Hepatic stellate cell (primary cell): Measurements from ENCODE around the gene SPOPL.
"Not testable (repeated sequence)": the region's sequence is repeated elsewhere in the genome, so short reads cannot be mapped to it uniquely, and the experiment has no call there.

Experiments
- DNase-seq: peaks from one replicate; pipeline ENCODE4 v3.0.0; 2011; ENCODE audit warnings: low spot score

SPOPL gene

DNA sequence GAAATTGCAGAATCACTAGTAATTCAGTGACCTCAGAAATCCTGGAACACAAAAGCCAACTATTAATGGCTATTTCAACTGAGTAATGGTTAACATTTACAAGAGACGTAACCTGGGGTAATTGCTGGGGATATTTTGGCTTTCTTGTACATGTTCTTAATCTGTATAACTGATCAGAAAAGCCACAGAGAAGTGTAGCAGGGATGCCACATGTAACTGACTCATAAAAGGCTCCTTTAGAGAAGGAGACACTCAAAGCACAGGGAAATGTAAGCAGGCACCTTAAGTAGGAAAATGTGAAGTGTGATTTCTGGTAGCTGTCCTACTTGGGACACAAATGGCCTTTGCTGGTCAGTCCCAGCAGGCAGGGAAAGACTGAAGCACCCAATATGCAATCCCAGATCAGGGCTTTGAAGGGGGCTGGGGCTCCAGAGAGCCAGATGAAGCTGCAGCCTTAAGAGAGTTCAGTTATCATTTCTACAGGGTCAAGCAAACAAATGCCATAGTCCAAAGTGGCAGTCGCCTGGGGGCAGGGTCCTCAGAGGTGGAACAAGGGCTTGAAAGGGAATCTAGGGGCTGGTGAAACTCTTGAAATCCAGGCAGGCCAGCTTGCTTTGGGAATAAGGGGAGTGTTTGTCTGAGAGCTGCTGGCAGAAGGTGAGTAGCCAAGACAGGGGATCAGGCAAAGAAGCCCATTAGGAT lies 7.2 kb upstream of the SPOPL start:
- no peak for DNase-seq

DNA sequence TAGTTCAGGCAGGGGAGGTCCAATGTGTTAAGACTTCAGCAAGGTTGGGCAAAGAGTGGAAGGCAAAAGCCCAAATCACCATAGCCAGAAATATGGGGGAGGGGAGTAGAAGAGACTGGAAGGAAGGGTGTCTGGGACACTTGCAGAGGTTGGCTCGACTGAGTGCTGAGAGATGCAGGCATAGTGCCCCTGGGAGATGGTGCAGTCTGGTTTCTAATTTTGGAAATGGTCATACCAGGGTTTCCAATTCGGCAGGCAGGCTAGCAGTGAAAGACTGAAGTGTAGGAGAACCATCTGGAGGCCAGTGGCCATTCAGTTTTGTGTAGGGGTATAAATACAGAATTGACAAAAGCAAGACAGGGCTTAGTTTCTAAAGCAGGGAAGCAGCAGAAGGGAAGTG lies 6.2 kb upstream of the SPOPL start:
- DNase-seq, result no peak

DNA sequence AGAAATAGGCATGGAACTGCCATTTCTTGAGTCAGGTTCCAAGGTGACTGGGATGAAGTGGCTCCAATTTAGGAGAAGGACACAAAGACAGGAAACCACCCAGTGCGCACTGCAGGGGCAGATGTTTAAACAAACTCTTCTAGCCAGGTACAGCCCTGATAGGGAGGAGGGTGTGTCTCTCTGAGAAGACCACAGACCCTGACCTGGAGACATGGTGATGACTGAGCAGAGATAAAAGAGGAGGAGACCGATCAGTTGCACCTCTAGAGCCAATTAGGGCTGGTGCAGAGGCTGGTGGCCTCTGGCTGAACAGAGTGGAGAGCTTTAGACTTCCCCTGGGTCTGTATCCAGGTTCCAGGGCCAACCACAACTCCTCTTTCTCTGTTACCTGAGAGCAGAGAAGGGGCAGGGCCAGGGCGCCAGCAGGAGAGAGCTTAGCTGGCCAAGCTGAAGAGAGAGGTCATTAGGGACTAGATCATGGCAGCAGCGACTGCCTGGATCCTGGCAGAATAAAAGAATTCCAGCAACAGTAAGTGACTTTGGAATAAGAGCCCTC lies 5.4 kb upstream of the SPOPL start:
- DNase-seq, result no peak

DNA sequence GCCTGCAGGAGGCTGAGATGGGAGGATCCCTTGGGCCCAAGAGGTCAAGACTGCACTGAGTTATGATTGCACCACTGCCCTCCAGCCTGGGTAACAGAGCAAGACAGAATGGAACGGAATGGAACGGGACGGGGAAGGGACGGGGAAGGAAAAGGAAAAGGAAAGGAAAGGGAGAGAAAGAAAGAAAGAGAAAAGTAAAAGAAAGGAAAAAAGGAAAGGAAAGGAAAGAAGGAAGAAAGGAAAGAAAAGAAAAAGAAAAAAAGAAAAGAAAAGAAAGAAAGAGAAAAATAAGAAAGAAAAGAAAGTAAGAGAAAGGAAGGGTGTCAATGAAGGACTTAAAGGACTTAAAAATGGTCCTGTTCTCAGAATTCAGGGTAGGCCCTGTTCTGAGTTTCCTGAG lies 4.3 kb upstream of the SPOPL start:
- no peak for DNase-seq

DNA sequence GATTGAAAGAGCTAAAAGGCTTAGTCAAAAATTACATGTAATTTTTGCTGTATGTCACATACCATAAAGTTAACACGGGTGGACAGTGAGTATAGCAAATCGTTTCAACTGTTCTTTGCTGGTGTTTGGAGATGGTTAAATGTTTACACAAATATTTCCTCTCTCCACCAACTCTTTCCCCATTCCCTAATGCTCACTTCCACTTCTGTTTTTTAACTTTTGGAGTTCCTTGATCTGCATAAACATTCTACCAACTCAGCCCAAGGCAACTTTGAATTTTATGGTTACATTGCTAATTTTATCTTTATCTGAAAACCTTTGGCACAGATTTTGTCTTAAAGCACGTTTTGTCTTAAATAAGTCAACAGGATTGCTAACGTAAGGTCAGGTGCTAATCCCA lies 1.9 kb upstream of the SPOPL start:
- no peak for DNase-seq

DNA sequence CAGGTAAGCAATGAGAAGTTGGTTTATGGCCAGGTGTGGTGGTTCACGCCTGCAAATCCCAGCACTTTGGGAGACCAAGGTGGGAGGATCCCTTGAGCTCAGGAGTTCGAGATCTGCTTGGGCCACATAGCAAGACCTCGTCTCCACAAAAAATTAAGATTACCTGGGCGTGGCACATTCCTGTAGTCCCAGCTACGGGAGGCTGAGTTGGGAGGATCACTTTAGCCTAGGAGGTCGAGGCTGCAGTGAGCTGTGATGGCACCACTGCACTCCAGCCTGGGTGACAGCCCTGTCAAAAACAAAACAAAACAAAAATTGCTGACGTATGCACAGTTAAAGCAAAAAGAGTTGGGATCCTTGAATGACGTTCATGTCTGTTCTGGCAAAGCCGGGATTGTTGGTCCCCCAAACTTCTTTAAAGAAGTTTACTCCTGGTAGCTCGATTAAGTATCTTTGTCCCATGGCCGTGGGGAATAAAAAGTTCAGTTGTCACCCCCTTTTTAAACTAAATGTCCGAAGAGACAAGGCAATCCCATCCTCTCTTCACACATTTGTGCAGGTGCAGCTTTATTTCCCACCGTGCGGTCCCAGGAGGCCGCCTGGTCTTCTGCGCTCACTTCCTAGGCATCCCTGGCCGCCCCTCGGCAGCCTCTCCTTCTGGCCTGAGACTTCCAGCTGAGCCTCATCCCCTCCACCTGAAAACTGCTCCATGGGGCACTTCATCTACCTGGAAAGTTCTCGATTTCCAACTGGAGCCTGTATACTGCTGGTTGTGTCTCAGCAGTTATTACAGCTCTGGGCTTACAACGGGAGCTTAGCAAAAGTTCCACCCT lies 762 bp upstream of the SPOPL start:
- DNase-seq, result peak; percentile 32

DNA sequence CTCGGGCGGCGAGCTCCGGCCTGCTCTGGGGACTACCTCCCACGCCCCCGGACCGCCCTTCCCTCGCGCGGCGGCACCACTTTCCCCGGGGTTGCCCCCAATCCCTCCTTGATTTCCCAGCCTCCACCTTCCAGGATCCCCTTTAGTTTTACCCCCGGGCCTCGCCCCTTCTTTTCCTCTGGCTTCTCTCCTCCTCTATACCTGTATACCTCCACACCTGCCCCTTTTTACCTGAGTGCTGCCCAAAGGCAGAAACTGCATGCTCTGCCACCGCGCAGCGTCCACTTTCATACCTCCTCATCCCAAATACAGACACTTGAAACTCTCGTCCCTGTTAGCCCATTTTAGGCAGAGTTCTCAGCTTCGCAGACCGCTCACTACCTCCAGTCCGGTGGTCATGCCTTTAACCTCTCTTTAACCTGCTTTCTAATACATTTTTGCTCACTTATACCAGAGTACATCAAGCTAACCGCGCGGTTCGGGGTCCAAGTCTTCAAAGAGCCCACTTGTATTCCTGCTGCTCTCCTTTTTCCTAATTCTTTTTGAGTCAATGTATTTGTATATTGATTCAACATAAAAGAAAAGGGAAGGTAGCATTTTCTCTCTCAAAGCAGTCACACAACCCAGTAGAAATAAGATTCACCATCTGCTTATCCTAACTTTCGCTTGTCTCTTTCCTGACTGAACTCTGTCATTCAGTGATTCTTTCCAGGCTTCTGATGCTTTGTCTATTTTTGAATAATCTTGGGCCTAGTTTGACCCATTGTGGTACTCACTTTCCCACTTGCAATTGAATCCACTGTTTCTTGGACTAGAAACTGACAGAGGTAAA lies 901 bp downstream of the SPOPL start:
- DNase-seq, result no peak

DNA sequence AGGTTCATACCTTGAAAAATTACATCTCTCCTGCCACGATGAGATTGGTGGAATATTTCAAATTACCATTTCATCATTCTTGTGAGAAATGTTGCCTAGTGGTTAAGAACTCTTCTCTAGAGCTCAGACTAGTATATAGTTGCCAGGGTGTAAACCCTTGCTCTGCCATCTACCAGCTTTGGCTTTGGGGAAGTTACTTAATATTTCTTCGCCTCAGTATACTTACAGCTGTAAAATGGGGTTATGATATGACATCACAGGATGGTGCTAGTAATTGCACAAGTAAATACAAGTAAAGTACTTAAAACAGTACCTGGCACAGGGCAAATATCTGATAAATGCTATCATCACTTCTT lies 1.5 kb downstream of the SPOPL start:
- DNase-seq, result no peak

DNA sequence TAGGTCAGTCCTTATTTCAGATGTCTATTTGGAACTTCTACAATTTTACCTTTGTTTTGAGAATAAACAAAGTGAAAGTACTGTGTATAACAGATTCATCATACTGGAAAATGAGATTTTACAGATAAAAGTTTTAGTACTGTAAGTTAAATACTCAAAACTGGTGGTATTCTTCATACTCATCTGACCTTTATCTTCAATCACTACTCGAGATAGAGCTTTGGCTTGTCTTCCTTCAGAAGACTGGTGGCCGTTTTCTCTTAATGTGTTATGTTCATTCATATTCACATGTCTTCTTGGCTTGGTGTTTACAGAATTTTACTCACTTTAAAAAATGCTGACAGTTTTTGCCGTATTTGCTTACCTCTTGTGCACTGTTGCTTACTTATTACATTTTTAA lies 2.1 kb downstream of the SPOPL start:
- DNase-seq, result no peak

DNA sequence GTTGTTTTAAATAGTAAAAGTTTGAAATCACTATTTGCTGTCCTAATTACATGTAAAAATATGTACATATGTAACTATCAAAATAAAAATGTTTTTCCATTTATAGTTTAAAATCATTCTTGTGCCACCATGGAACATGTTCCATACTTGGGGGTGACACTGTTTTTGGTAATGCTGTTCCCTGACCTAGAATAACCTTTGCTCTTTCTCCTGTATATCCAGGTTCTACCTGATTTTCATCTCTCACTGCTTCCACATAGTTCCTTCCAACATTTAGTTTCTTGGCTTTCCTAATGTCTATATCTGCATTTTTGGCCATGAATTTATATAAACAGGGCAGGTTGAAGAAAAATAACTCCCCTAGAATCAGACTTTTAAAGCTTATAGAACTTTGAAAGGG lies 2.5 kb downstream of the SPOPL start:
- no peak for DNase-seq

DNA sequence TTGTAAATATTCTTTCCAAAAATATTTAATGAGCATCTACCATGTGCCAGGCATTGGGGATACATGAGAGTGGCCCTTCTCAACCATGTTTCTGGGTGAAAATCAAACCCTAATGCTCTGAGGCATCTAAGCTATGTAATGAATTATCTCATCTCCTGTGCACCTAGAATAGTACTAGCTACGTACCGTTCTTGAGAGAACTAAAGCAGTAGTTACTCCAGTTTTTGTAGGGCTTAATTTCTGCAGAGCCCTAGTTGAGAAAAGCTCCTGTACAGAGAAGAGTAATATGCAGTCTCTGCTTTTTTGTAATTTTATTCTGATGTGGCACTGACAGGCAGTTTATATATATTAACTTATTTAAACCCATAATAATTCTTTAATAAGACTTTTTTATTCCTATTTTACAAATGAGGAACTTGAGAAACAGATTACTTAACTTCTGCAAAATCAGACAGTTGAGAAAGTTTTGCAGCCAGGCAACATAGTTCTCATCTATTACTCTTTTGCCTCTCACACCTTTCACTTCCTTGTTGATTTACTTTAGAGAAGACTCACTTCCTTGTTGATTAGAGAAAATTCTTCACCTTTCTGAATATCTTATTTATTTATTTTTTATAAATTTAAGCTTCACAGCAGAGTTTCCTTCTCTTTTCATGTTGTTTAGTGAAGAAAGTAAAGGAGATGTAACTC lies 3.1 kb downstream of the SPOPL start:
- DNase-seq, result no peak

DNA sequence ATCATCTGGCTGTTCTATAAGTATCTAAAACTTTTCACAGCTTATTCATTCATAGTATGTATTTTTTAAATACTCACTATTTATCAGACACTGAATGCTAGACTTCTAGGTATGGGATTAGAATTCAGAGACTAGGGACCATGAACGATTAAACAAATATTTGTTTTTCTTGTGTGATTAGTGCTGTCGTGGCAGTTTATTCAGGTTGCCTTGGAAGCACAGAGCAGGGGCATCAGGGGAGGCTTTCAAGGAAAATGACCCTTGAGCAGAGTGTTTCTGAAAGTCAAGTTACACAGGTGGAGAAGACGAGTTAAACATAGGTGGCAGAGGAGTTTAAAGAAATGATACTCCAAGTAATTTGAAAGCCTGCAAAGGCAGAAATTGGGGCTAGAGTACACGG lies 5.7 kb downstream of the SPOPL start:
- no peak for DNase-seq

DNA sequence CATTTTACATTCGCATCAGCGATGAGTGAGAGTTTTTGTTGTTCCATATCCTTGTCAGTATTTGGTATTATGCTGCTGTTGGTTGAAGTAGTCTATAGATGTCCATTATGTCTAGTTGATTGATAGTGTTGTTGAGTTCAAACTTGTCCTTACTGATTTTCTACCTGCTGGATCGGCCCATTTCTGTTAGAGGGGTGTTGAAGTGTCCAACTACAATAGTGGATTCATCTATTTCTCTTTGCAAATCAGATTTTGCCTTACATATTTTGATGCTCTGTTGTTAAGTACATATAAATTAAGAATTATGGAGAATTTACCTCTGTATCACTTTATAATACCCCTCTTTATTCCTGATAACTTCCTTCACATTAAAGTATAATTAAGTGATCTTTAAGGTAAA lies 8.7 kb downstream of the SPOPL start:
- no peak for DNase-seq

DNA sequence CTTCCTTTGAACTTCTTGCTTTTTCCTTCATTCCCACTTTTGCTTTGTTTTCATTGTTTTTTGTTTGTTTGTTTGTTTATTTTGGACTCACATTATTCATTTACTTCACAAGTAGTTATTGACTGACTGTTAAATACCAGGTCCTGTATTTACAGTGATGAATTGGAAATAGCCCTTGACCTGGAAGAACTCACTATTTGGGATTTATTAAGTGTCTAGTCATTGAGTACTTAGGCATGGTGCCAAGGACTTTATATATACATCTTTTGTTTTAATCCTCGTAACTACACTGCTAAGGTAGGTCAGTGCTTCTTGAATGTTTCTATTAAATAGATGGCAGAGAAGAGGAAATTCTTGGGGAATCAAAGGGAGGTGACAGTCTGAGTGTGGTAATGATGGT lies 11.1 kb downstream of the SPOPL start:
- DNase-seq, result no peak

DNA sequence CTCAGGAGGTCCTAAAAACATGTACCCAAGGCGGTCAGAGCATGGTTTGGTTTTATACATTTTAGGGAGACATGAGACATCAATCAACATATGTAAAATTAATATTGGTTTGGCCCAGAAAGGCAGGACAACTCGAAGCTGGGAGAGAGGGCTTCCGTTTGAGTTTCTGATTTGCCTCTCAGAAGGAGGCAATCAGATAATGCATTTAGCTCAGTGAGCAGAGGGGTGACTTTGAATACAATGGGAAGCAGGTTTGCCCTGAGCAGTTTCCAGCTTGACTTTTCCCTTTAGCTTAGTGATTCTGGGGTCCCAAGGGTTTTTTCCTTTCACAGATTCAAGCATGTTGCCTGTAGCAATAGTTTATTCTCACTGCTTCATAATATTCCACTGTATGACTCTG lies 12.6 kb downstream of the SPOPL start:
- DNase-seq, result no peak

DNA sequence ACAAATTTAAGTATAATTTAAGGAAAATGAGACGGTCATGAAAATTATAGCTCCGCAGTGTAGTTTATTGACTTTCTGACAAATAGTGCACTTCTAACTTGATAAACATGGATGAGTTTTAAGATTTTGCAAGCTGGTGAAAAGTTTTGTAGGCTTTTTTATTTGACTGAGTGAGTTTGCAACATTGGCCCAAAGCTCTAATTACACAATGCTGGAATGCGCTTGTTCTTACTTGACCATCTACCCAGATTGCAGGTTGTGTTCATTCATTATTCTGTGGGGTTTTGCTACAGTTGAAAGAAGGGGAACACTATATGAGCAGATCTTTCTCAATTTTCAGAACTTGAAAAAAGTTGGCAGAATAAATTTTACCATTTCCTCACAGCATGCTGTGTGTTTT lies 13.5 kb downstream of the SPOPL start:
- DNase-seq, result no peak

DNA sequence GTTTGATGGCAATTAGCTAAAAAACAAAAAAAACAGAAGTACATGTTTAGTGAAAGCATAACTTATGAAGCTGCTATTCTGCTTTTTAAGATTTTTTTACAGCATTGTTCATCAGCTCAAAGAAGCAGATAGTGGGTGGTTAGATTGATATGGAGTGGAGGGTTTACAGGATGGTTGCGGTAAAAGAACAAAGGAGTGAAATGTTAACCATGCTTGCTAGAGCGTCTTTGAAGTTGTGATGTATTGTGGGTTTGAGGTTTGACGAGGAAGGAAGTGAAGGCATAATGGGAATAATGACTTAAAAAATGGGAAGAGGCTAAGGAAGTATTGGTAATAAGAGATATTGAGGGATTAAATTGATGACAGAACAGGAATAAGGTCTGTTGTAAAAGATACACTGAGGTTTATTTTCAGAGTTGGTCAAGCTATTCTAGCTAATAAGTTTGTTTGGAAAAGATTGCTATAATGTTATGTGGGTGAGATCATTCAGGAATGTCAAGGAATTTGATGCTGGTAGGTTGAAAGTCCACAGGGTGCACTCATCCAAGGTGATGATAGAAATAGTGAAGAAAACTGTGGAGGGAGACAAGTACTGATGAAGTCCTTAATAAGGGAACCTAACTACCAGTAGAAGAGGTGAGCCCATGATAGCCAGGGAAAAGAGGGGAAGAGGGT lies 14.6 kb downstream of the SPOPL start:
- peak; percentile 16 for DNase-seq

DNA sequence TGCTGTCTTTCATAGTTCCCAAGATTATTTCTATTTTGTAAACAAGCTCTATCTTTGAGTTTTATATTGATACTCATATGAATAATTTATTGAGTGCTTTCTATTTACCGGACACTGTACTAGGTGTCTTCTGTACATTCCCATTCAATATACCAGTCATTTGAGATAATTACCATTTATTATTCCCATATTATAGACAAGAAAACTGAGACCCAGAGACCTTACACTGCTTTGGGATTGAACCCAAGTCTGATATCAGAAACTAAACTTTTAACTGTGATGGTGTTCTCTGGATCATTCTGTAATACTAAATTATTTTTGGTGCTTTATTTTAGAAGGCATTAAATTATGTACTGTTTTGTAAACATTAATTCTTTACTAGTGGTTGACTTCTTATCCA lies 17.3 kb downstream of the SPOPL start:
- no peak for DNase-seq

DNA sequence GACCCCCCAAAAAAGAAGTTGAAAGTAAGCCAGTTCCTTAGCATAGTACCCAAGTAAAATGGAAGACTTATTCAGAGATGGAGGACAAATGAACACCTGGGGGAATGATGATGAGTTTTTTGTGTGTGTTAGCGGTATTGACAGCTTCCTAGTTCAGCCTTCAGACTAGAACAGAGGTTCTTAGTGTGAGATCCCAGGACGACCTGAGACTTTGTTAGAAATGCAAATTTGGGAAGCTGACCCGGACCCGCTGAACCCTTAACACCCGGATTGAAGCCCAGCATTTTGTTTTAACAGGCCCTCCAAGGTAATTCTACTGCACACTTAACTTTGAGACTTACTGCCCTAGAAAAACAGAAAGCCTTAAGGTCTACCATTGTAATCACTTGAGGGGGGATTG lies 20.3 kb downstream of the SPOPL start:
- DNase-seq, result no peak

DNA sequence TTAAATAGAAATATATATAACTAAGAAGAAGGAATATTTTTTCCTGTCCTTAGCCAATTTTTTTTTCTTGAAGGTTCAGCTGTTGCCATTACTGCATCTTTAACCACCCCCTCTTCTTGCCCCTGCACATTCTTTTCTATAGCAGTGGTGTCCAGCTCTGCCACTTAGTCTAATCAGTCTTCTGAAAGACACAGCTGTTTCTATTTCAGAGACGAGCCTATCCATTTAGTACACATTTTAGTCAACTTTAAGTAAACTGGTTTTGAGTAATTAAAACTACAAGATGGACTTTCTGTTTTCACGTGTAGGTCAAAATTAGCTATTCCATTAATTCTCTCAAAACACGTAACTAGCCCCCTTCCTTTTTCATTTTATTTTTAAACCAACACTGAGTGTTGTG lies 21.0 kb downstream of the SPOPL start:
- DNase-seq, result no peak

DNA sequence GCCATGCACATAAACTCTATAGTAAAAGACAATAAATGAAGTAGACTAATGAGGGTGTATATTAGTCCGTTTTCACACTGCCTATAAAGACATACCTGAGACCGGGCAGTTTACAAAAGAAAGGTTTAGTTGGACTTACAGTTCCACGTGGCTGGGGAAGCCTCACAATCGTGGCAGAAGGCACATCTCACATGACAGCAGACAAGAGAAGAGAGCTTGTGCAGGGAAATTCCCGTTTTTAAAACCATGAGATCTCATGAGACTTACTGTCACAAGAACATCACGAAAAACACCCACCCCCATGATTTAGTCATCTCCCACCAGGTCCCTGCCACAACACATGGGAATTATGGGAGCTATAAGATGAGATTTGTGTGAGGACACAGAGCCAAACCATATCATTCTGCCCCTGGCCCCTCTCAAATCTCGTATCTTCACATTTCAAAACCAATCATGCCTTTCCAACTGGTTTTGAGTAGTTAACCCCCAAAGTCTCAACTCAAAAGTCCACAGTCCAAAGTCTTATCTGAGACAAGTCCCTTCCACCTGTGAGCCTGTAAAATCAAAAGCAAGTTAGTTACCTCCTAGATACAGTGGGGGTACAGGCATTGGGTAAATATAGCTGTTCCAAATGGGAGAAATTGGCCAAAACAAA lies 21.6 kb downstream of the SPOPL start:
- not testable (repeated sequence) for DNase-seq
